ENCODE measurements around the gene SLC50A1.

Gene SLC50A1

DNA sequence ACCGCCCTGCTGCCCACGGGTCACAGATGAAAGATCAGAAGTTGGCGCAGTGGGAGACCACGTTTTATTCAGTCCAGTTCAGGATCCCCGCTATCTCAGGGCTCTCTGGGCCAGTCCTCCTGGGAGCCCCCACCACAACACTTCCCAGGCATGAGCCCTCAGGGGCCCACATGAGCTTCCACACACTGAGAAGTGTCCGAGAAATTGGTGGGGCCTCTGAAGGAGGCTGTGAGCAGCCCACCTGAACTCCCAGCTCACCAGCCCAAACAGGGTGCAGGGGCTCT, 50.1 kb downstream of the SLC50A1 start:
- no peak for DNase-seq

GRCh38 chr1:155186067-155186793, 50.6 kb downstream of the SLC50A1 start:
- no peak for DNase-seq

- no peak for DNase-seq
These were observed 51.3 kb downstream of the SLC50A1 start for GRCh38 chr1:155186794-155187455.

DNA sequence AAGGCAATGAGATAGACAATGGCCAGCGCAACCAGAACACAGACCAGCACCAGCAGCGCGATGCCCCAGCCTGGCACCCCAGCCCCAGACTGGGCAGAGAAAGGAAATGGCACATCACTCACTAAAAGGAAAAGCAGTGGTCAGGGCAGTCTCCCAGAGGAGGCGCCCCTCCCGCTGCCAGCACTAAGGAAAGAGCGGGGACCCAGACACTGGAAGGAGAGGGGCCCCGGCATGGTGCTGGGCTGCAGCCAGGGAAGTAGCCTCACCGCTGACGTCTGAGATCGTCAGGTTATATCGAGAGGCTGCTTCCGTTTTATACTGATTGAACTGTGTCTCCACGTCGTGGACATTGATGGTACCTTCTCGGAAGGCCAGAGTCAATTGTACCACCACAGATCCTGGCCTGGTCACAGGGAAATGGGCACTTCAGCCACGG, 51.8 kb downstream of the SLC50A1 start:
- no peak for DNase-seq

GRCh38 chr1:155188268-155188667, 52.6 kb downstream of the SLC50A1 start:
- no peak for DNase-seq
